GM12801 (cell line): ENCODE data around the gene TNFRSF19.

Experiments used
- TF ChIP-seq, protein P1 (sequence below): IDR thresholded peaks from one replicate; pipeline ENCODE4 v1.5.1; 2011; ENCODE audit warnings: control low read depth; ENCODE audit not compliant: insufficient read length; ENCODE audit errors: extremely low read depth

Gene TNFRSF19

DNA sequence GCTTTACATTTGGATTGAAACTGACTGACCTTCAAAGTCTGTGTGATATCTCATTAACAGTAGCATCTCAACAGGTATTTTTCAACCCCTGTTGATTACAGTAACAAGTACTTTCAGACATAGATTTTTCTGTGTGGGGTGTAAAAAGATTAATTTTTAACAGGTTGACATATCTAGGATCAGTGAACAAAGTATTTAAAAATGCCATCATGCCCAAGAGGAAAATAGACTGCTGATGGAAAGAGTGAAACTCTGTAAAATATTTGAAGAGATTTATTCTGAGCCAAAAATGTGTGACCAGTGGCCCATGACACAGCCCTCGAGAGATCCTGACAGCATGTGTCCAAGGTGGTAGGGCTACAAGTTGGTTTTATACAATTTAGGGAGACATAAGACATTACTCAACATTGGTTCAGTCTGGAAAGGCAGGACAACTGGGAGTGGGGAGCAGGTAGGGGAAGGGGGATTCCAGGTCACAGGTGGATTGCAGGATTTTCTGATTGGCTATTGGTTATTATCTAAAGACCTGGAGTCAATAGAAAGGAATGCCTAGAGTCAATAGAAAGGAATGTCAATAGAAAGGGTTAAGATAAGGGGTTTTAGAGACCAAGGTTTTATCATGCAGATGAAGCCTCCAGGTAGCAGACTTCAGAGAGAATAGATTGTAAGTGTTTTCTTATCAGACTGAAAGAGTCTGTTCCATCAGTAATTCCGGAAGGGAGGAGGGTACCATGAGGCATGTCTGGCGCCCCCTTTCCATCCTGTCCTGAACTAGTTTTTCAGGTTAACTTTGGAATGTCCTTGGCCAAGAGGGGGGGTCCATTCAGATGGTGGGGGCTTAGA, 29.1 kb downstream of the TNFRSF19 start:
- TF ChIP-seq, protein P1, sequence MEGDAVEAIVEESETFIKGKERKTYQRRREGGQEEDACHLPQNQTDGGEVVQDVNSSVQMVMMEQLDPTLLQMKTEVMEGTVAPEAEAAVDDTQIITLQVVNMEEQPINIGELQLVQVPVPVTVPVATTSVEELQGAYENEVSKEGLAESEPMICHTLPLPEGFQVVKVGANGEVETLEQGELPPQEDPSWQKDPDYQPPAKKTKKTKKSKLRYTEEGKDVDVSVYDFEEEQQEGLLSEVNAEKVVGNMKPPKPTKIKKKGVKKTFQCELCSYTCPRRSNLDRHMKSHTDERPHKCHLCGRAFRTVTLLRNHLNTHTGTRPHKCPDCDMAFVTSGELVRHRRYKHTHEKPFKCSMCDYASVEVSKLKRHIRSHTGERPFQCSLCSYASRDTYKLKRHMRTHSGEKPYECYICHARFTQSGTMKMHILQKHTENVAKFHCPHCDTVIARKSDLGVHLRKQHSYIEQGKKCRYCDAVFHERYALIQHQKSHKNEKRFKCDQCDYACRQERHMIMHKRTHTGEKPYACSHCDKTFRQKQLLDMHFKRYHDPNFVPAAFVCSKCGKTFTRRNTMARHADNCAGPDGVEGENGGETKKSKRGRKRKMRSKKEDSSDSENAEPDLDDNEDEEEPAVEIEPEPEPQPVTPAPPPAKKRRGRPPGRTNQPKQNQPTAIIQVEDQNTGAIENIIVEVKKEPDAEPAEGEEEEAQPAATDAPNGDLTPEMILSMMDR = no peak

DNA sequence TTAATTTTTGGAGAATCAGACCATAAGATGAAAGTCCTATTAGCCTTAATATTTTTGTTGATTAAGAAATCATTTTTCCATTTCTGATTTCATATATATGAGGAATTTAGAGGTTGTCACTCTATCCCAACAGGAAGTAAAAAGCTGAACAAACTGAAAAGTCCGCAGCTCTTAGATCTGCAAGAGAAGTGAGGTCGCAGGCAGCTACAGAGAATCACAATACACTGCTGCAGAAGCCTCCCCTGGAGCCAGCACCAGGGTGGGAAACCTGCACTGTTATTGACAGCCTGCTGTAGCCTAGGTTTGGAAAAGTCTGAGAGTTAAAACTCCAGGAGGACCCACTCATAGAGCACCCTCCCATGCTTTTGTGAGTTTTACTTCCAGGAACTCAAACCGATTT, 29.9 kb downstream of the TNFRSF19 start:
- TF ChIP-seq, protein P1 = no peak

DNA sequence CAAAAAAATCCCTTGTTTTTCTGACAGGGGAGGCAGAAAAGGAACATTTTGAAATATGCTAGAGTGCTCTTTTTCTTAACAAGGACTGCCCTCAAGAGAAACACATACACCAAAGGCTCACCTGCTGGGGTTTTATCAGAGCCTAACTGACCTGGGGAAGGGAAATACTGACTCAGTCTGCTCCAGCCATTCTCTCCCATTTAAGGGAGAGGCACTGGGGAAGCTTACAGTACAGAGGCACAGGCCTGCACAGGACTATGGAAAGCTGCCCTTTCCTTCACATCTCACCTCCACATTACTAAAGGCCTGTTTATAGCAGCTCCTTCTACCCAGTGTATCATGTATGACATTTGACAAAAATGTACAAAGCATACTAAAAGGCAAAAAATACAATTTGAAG, 30.3 kb downstream of the TNFRSF19 start:
- TF ChIP-seq, protein P1 = no peak

DNA sequence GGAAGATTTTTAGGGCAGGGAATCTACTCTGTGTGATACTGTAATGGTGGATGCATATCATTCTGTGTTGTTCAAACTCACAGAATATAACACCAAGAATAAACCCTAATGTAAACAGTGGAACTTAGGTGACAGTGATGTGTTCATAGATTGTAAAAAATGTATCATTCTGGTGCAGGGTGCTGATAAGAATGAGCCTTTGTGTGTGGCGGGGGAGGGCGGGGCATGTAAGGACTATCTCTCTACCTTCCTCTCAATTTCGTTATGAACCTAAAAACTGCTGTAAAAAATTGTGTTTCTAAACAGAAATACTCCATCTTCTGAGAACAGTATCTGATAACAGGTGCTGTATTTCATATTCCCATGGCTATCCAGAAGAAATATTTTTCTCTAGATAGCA, 35.6 kb downstream of the TNFRSF19 start:
- TF ChIP-seq, protein P1 = no peak

DNA sequence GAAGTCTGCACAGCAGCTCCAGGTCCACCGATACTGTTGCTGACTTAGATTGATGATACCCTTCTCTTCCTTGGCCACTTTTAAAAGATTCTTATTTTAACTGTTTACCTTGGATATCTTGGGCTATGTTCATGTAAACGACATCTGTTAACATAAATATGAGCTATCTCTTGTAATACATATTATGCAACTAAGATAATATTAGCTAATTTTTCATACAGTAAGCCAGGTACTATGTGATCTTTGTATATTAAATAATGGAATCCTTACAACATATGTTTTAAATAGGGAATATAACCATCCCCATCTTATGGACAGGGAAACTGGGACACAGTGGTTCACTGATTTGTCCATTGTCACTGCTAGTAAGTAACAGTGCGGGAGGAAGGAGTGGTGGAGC, 37.9 kb downstream of the TNFRSF19 start:
- TF ChIP-seq, protein P1 = no peak

DNA sequence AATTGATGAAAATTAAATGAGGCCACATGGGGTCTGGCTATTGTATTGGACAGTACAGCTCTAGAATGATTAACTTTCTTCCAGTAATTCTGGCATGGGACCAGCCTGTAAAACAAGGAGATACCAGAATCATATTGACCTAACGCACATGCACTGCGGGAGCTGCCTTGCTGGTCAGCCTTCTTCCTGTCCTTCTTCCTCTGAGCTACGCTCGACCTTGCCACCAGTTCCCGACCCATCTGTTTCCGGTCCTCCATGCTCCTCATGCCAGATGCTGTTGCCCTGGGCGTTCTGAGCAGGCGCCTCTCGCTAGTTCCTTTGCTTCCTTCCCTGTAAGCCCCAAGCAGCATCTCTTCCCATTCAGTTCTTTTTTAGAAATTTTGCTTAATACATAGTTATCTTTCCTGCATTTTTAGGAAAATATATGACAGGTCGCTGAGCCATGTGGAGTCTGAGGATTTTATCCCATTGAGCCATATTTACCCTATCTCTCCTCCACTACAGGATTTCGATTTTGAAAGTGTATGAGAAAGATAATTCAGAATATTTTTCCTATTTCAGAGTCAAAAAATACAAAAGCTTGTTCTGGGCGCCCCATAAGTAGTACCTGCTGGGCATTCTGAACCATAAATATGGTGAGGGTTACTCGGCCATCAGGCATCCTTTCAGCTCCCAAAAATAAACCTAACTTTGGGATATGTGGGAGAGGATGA, 38.6 kb downstream of the TNFRSF19 start:
- TF ChIP-seq, protein P1 = no peak

DNA sequence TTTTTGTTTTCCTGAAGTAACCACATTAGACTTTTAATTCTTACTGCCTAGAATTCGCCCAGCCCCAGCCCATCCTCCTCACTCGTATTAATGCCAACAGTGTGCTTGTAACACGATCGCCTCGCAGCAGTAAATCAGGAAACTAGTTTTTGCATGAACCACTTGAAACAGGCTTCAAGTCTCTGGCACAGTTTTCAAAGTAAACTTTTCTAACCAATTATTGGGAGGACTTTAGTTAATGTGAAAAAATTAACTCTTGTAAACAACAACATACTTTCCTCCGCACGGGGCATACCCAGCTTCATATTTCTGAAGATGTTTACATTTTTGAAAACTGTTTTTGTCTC, 39.2 kb downstream of the TNFRSF19 start:
- TF ChIP-seq, protein P1 = no peak
